Endothelial cell of umbilical vein (primary cell): ENCODE data around the gene XKR3. TPM values are rescaled to one million over a fixed set of nuclear protein-coding genes. Genes with fewer than 3 reads are reported as not detected.
"Not testable (repeated sequence)": the region's sequence is repeated elsewhere in the genome, so short reads cannot be mapped to it uniquely, and the experiment has no call there.

Experiments
- Bru-seq: library from RNA; stranded (reverse); fragments of 400-500 nt; gene quantifications from one replicate; lab custom pipeline; 2021; lab: Mats Ljungman, UMichigan
- BruChase-seq, 2 experiments: library from RNA; stranded (reverse); fragments of 400-500 nt; gene quantifications; one replicate each; lab custom pipeline; 2021; lab: Mats Ljungman, UMichigan
- BruUV-seq: library from RNA; stranded (reverse); fragments of 400-500 nt; replicated peaks from 2 replicates; lab custom pipeline; 2021; lab: Mats Ljungman, UMichigan
- CTCF ChIA-PET: fragments of 300-600, 350-600 bp; sonication (Branson Sonifier 250); formaldehyde crosslinking; loops from one replicate; lab custom pipeline; 2021; ENCODE audit warnings: antibody characterized with exemption, inconsistent platforms; lab: Charles Lee
- POLR2A ChIA-PET: fragments of 300-600, 350-600 bp; sonication (Branson Sonifier 250); formaldehyde crosslinking; loops from one replicate; lab custom pipeline; 2021; ENCODE audit warnings: antibody characterized with exemption, inconsistent platforms; lab: Charles Lee
- DNase-seq: peaks from one replicate; pipeline ENCODE4 v3.0.0-alpha.2; 2011; ENCODE audit warnings: low read depth, low spot score
- FAIRE-seq: peaks from 2 replicates; lab custom pipeline; 2011; peaks lifted over from hg19 to GRCh38; lab: Jason Lieb, UNC
- H2AFZ ChIP-seq: 2 replicates; pipeline ENCODE4 v1.6.0; 2012; ENCODE audit warnings: low read depth, low read length, control low read depth, inconsistent platforms
- H3K27ac ChIP-seq: 2 replicates; pipeline ENCODE4 v1.5.1; 2011; ENCODE audit warnings: low read depth, mild to moderate bottlenecking, control low read depth, low read length, moderate library complexity; ENCODE audit not compliant: insufficient read depth
- H3K27me3 ChIP-seq, 2 experiments: 2 replicates each; pipeline versions ENCODE4 v1.6.0 to v1.6.1; 2011; ENCODE audit warnings: low read length in 2 of 2, mixed read lengths in 1 of 2; ENCODE audit not compliant: control insufficient read depth in 2 of 2, insufficient read depth in 2 of 2
- H3K36me3 ChIP-seq, 2 experiments: 2 replicates in 1 of 2; 3 replicates in 1 of 2; pipeline ENCODE4 v1.5.1; 2011; ENCODE audit warnings: low read length in 2 of 2, mild to moderate bottlenecking in 1 of 2, moderate library complexity in 1 of 2; ENCODE audit not compliant: control insufficient read depth in 2 of 2, insufficient read depth in 2 of 2; ENCODE audit errors: extremely low read depth in 1 of 2
- H3K4me1 ChIP-seq: 3 replicates; pipeline ENCODE4 v1.5.1; 2011; ENCODE audit warnings: mild to moderate bottlenecking, low read length; ENCODE audit not compliant: control insufficient read depth, insufficient read depth; ENCODE audit errors: extremely low read depth
- H3K4me2 ChIP-seq: 2 replicates; pipeline ENCODE4 v1.6.1; 2011; ENCODE audit warnings: low read length, control low read depth, mixed read lengths; ENCODE audit not compliant: insufficient read depth
- H3K4me3 ChIP-seq, 3 experiments: fragments of 200-600 bp in 1 of 3; sonication (generic), shearing (Covaris generic) in 1 of 3; replicated peaks in 1 of 3; 2 replicates each; pipeline ENCODE4 v1.5.1; 2011 to 2016; ENCODE audit warnings: control low read depth in 3 of 3, low read length in 3 of 3, mild to moderate bottlenecking in 2 of 3, inconsistent platforms in 1 of 3, low read depth in 1 of 3, moderate library complexity in 1 of 3; ENCODE audit not compliant: insufficient read depth in 1 of 3
- H3K79me2 ChIP-seq: 2 replicates; pipeline ENCODE4 v1.6.0; 2012; ENCODE audit warnings: low read length, inconsistent platforms; ENCODE audit not compliant: control insufficient read depth, insufficient read depth
- H3K9ac ChIP-seq: replicated peaks from 2 replicates; pipeline ENCODE3; 2011; ENCODE audit warnings: low read length, control low read depth; ENCODE audit not compliant: insufficient read depth; ENCODE audit errors: extremely low read depth
- H3K9me1 ChIP-seq: replicated peaks from 3 replicates; pipeline ENCODE4 v1.6.0; 2011; ENCODE audit warnings: mild to moderate bottlenecking, low read length; ENCODE audit not compliant: control insufficient read depth, insufficient read depth; ENCODE audit errors: extremely low read depth
- H3K9me3 ChIP-seq: replicated peaks from 2 replicates; pipeline ENCODE4 v1.5.1; 2012; ENCODE audit warnings: low read length, inconsistent platforms; ENCODE audit not compliant: control insufficient read depth, insufficient read depth
- H4K20me1 ChIP-seq: replicated peaks from 2 replicates; pipeline ENCODE3; 2011; ENCODE audit warnings: mild to moderate bottlenecking, low read length; ENCODE audit not compliant: control insufficient read depth, insufficient read depth; ENCODE audit errors: extremely low read depth
- EZH2 ChIP-seq: IDR thresholded peaks from 2 replicates; pipeline ENCODE4 v1.6.1; 2012; ENCODE audit warnings: borderline replicate concordance, low read depth, mild to moderate bottlenecking, moderate library complexity, low read length, inconsistent platforms; ENCODE audit not compliant: severe bottlenecking
- FOS ChIP-seq: IDR thresholded peaks from 2 replicates; pipeline ENCODE4 v1.6.1; 2011; ENCODE audit warnings: mild to moderate bottlenecking, low read length, moderate library complexity, borderline replicate concordance; ENCODE audit not compliant: insufficient read depth
- GATA2 ChIP-seq: IDR thresholded peaks from 2 replicates; pipeline ENCODE4 v1.7.0; 2011; ENCODE audit warnings: low read depth, mild to moderate bottlenecking, moderate library complexity, mixed read lengths, low read length; ENCODE audit not compliant: insufficient read length, insufficient read depth
- JUN ChIP-seq: IDR thresholded peaks from 2 replicates; pipeline ENCODE4 v1.6.1; 2011; ENCODE audit warnings: borderline replicate concordance, low read depth; ENCODE audit not compliant: insufficient read length, insufficient read depth
- MYC ChIP-seq: IDR thresholded peaks from one replicate; pipeline ENCODE4 v1.6.1; 2011; ENCODE audit warnings: mild to moderate bottlenecking, low read depth, low read length
- POLR2A ChIP-seq: IDR thresholded peaks from 2 replicates; pipeline ENCODE4 v1.6.1; 2012; ENCODE audit warnings: low read depth, mild to moderate bottlenecking, control low read depth, low read length
- POLR2AphosphoS5 ChIP-seq: IDR thresholded peaks from 2 replicates; pipeline ENCODE4 v1.6.1; 2012; ENCODE audit warnings: low read depth, mild to moderate bottlenecking, control low read depth, low read length, moderate library complexity; ENCODE audit not compliant: insufficient read depth
- dilution Hi-C: fragments of 300-500 bp; cut with MboI; formaldehyde crosslinking; loops from one replicate; pipeline ENCODE4 v1.15.0; 2019; ENCODE audit warnings: low sequenced_read_pairs; ENCODE audit not compliant: extremely low pct_ligation_motif_present
- intact Hi-C: fragments of 100-400 bp; cut with micrococcal nuclease; formaldehyde crosslinking; loops from one replicate; pipeline ENCODE4 v1.10.0; 2022
- long read RNA-seq: library from polyadenylated mRNA; stranded (forward); transcript quantifications from one replicate; pipeline ENCODE4 v2.0.0, GENCODE V29; 2021
- polyA minus RNA-seq, 3 experiments: library from RNA; depleted of rRNA, polyadenylated mRNA; stranded (reverse); fragments of >200 nt; gene quantifications; 1 replicate in 1 of 3; 2 replicates in 2 of 3; pipeline ENCODE4 v1.2.3, GENCODE V29; 2011
- polyA plus RNA-seq, 4 experiments: library from polyadenylated mRNA; depleted of rRNA in 3 of 4; stranded (reverse) in 3 of 4; unstranded in 1 of 4; fragments of >200 nt; gene quantifications; 2 replicates each; pipeline versions ENCODE4 v1.2.1 to v1.2.3, GENCODE V29; 2011 to 2012; ENCODE audit warnings: missing spikeins in 1 of 4
- total RNA-seq: library from RNA; stranded (reverse); gene quantifications from 2 replicates; pipeline ENCODE4 v1.2.3, GENCODE V29; 2021
- TF ChIP-seq, protein P1 (sequence below), 2 donors: IDR thresholded peaks; 1 replicate in 1 of 2; 2 replicates in 1 of 2; pipeline ENCODE4 v1.5.1; 2011; ENCODE audit warnings: low read length in 2 of 2, mild to moderate bottlenecking in 2 of 2, moderate library complexity in 2 of 2, control low read depth in 1 of 2, inconsistent platforms in 1 of 2, low read depth in 1 of 2; ENCODE audit not compliant: insufficient read depth in 1 of 2; ENCODE audit errors: extremely low read depth in 1 of 2
- TF ChIP-seq, protein P2 (sequence below): IDR thresholded peaks from 2 replicates; pipeline ENCODE4 v1.6.1; 2011; ENCODE audit not compliant: insufficient read depth, insufficient read length

The XKR3 gene
- total RNA-seq (not detected in 2 replicates), polyA plus RNA-seq (not detected in 2 replicates), polyA minus RNA-seq (not detected in 2 replicates), Bru-seq, nascent RNA (not detected), BruChase-seq, experiment 1, labeled RNA remaining after a 6-hour chase (not detected), BruChase-seq, experiment 2, labeled RNA remaining after a 2-hour chase (not detected)
- polyA plus RNA-seq (2011; cell fraction: cytosol; rRNA removed), result not detected in 2 replicates
- polyA plus RNA-seq (2011; cell fraction: nucleus; rRNA removed), result not detected in 2 replicates
- not detected in 2 replicates for polyA plus RNA-seq (2012)
- polyA minus RNA-seq (2011; cell fraction: cytosol; rRNA and poly(A)+ RNA removed), result not detected
- polyA minus RNA-seq (2011; cell fraction: nucleus; rRNA and poly(A)+ RNA removed), result not detected in 2 replicates
- long read RNA-seq, result 0 reads

DNA sequence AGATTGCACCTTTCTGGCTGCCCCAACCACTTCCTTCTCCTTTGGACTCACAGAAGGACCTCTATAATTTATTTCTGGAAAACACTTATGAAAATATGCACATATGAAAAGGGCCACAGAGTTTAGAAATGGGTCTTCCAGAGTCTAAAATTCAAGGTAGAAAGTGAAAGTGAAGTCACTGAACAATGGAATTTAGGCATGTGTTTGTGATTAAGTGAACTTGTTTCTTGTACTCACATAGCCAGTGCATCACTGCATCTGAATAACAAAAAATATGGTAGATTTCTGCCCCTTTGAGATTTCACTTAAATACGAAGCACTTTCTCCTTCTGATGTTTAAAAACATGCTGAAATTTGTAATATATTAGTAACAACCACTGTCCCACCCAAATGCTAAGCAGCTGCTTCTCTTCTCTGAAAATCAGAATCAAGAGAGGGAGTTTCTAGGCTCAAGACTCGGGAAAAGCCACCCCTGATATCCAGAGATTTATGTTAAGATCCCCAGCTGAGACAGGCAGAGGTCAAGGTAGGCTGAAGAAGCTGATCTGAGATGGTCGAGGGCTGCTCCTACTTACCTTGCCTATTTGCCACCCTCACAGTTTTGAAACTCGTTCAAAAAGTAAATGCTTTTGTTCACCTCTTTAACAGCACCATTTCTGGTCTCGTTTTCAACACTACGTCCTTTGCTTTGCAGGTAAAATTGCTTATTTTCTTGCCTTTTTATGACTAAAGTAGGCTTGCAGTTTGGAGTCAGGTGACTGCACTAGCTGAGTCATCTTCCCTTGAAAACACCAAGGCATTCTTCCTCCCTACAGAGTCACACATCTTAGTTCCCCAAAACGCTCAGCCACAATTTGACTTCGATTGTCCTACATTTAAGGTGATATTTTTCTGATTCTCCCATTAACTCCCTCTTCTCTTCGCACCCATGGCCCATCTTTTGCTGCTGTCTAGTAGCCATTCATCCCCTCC lies at the start of gene XKR3:
TSS of gene XKR3 (minus strand) at position 696 of the 972 bp plus-strand sequence. CDS start 17,338 bp downstream, outside the sequence.
- TF ChIP-seq, protein P1, sequence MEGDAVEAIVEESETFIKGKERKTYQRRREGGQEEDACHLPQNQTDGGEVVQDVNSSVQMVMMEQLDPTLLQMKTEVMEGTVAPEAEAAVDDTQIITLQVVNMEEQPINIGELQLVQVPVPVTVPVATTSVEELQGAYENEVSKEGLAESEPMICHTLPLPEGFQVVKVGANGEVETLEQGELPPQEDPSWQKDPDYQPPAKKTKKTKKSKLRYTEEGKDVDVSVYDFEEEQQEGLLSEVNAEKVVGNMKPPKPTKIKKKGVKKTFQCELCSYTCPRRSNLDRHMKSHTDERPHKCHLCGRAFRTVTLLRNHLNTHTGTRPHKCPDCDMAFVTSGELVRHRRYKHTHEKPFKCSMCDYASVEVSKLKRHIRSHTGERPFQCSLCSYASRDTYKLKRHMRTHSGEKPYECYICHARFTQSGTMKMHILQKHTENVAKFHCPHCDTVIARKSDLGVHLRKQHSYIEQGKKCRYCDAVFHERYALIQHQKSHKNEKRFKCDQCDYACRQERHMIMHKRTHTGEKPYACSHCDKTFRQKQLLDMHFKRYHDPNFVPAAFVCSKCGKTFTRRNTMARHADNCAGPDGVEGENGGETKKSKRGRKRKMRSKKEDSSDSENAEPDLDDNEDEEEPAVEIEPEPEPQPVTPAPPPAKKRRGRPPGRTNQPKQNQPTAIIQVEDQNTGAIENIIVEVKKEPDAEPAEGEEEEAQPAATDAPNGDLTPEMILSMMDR (IDR thresholded peaks at IDR 0.05; ENCODE audit: extremely low read depth in 1 of 2, insufficient read depth in 1 of 2, low read depth in 1 of 2, low read length in 2 of 2), result no peak
- no peak for TF ChIP-seq POLR2AphosphoS5
- TF ChIP-seq, protein P2, sequence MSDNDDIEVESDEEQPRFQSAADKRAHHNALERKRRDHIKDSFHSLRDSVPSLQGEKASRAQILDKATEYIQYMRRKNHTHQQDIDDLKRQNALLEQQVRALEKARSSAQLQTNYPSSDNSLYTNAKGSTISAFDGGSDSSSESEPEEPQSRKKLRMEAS, result no peak
- TF ChIP-seq GATA2, result no peak
- no peak for TF ChIP-seq MYC
- no peak for TF ChIP-seq EZH2
- TF ChIP-seq JUN, result no peak
- TF ChIP-seq FOS, result no peak
- TF ChIP-seq POLR2A, result no peak
- Histone ChIP-seq H3K4me2 (no peak within 1 kb of the TSS), H2AFZ (no peak within 1 kb of the TSS), H4K20me1 (no peaks in the 10 kb centered on the region), H3K4me3 (no peak within 1 kb of the TSS), H3K4me1 (no peaks in the 10 kb centered on the region), H3K36me3 (no peaks in the 10 kb centered on the region), H3K27me3 (no peaks in the 10 kb centered on the region), H3K79me2 (no peaks in the 10 kb centered on the region), H3K9me1 (no peaks in the 10 kb centered on the region), H3K27ac (no peak within 1 kb of the TSS), H3K9me3 (peaks cover 3% of the 10 kb centered on the region), H3K9ac (no peak within 1 kb of the TSS)
- dilution Hi-C loops, result no loop called here
- ChIA-PET CTCF (no interaction called here), POLR2A (no interaction called here)
- intact Hi-C loops, result no loop called here
- no peak for DNase-seq
- BruUV-seq, result no TSS peak
- FAIRE-seq, result no peak

DNA sequence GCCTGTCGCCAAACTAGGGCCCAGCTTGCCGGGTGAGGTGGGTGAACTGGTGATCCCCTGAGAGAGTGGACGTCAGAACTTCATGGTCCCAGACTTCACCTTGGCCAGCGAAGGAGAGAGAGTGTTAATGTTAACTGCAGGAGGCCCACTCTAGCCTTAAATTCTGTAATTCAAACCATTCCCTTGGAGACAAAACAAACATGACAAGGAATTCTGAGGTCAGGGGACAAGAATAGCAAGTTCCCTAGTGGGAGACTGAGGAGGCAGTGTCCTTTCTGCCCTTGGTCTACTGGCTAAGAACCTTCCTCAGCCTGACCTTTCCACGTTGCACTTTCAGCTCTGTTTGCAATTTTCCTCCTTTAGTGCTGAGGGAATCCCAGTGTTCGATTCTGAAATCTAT lies 44.4 kb upstream of the XKR3 start:
- dilution Hi-C loops, BruUV-seq: not testable (repeated sequence)

More for the DNA sequence above, 44.4 kb upstream of the XKR3 start:
- H3K27me3 ChIP-seq, H3K79me2 ChIP-seq, H3K4me1 ChIP-seq, H3K27ac ChIP-seq, POLR2A ChIA-PET, H3K36me3 ChIP-seq, H3K4me2 ChIP-seq, H3K9me1 ChIP-seq, CTCF ChIA-PET, intact Hi-C loops, H3K4me3 ChIP-seq, DNase-seq, H3K9ac ChIP-seq, H4K20me1 ChIP-seq, FAIRE-seq, H2AFZ ChIP-seq, H3K9me3 ChIP-seq: not testable (repeated sequence)
